ENCODE results near the gene GRK6.
"Not testable (repeated sequence)": the region's sequence is repeated elsewhere in the genome, so short reads cannot be mapped to it uniquely, and the experiment has no call there.

GRK6 gene

DNA sequence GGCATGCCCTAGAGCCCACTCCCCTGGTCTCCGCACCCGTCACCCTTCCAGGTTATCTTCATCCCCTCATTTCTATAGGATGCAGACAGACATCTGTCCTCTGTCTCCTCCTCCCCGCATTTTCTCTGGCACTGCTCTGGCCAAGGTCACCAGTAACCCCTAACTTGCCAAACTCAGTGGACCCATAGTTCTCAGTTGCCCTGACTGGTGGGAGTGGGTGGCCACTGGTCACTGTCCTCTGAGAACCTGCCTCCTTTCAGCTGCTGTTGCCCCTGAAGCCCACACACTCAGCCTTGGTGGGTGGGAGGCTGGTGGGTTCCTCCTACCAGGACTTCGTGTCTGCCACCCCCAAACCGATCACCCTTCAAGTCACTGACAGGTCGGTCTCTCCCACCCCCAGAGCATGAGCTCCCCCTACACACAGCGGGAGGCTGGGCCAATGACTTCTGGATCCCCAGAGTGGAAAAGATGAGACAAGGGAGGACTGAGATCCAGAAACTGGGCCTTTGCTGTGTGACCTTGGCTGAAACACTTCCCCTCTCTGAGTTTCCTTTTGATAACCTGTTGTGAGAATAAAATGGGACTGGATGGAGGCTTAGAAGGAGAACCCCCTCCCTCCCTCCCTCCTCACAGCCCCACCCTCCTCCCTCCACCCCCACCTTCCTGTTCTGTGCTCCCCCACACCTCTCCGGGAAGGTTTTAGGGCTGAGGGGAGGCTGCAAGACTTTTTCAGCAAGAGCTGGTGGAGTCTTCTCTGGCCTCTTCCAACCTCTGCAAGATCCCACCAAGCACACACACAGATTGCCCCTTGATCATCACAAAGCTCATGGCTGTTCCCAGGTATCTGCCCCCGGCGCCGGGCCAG, 49.3 kb downstream of the GRK6 start:
- no peak for DNase-seq (ENCODE audit: low read depth, low spot score)
- no peak overlapping the region for H3K4me3 ChIP-seq (ENCODE audit: low read length)

DNA sequence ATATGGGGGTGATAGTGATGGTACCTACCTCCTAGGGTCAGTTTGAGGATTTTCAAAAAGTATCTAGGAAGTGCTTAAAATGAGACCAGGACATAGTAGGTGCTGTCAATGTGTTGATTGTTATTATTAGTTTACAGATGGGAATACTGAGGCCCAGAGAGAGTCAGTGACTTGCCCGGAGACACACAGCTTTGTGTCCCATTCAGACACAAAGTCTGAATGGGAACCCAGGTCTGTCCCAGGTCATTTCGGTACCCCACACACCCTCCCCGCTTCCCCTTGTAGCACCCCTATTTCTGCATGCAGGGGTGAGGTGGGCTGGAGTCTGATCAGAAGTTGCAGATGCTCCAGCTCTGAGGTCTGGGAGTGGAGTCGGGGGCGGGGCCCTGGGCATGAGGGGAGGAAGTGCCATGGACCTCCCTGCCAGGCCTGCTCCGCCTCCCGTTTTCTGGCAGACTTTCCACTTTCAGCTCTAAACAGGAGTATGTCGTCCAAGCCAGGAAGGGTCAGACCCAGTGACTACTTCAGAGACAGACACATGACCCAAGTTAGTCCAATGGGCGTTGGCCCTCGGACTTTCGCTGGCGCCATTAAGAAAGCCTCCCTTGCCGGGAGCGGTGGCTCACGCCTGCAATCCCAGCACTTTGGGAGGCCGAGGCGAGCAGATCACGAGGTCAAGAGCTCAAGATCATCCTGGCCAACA, 50.2 kb downstream of the GRK6 start:
- no peak for DNase-seq (ENCODE audit: low read depth, low spot score)
- H3K4me3 ChIP-seq (ENCODE audit: low read length) = no peak overlapping the region

DNA sequence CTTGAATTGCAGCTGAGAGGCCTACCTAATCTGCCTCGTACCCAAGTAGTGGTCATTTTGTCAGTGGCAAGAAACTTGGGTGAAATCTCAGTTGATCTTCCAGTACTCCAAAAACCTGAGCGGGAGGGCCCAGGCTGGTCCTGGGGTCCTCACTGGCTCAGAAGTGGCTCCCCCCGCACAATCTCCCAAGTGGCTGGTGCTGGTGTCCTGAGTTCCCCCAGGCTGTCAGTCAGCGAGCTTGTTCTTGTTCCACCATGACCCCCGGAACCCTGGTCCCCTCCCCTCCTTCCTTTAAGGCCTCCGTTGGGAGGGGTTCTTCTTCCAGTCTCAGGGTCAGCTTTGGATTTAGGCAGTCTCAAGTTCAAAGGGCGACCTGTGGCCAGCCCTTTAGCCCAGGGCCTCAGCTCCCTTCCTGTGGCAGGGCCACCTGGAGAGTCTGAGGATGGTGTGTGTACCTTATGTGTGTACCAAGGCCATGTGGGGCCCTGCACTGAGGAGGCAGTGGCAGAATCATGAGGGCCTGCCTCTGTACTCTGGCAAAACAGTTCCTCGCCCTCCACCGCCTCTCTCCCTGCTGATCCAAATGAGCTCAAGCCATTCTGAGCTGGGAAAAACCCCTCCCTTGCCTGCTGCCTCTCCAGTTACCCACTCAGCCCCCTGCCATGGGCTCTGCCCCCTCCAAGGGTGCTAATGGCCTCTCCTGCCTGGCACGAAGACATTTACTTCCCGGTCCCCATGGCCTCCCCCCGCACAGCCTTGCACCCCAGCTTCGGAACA, 51.4 kb downstream of the GRK6 start:
- no peak for DNase-seq (ENCODE audit: low read depth, low spot score)
- H3K4me3 ChIP-seq (ENCODE audit: low read length) = no peak overlapping the region

DNA sequence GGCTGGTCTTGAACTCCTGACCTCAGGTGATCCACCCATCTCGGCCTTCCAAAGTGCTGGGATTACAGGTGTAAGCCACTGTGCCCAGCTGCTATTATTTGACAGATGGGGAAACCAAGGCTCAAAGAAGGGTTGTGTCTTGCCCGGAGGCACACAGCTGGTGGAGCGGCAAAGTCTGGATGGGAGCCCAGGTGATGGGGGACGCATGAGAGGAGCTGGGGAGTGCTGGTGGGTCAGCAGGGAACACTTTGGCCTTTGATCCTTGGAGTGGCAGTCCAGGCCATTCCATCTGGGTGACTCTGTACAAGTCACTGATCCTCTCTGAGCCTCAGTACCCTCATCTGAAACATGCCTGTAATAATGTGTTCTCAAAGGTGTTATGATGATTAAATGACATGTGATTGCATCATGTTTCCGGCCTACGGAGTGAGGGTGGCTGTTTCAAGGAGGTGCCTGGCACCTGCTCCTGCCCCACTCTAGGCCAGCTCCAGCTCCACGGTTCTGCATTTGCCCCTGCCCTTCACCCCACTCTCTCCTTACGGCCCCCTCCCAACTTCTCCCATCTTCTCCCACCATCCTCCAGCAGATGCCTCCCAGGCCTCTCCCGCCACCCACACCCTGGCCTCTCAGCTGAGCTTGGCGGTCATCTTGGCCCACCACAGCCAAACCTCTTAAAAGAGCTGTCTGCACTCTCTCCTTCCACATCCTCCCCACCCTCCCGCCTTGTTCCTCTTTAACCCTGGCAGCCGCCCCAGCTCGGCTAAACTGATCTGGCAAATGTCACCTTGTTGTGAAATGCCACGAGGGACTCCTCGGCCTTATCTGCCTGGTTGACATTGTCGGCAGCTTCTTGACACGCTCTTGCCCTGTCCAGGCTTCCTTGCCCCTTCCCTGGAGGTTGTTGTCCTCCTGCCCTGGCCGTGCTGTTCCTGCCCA, 52.5 kb downstream of the GRK6 start:
- DNase-seq (ENCODE audit: low read depth, low spot score) = peak; percentile 42
- no peak overlapping the region for H3K4me3 ChIP-seq (ENCODE audit: low read length)

DNA sequence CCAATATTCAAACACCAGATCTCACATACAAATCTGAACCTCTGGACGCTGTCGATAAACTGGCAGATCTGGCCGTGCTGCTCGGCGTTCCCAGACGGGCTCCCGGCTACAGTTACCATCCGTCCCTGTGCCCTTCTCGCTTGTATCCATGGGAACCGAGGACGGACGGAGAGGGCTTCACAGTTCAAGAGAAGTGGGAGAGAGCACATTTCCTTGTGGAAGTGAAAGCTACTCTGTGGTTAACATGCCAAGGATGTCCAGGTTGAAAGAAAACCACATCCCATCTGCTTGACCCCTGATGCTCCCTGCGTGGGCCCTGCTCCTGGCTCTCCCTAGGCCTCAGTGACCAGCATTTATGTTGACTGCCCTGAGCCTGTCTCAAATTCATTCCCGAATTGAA, 53.3 kb downstream of the GRK6 start:
- H3K4me3 ChIP-seq (ENCODE audit: low read length) = no peak overlapping the region
- DNase-seq (ENCODE audit: low read depth, low spot score) = no peak

DNA sequence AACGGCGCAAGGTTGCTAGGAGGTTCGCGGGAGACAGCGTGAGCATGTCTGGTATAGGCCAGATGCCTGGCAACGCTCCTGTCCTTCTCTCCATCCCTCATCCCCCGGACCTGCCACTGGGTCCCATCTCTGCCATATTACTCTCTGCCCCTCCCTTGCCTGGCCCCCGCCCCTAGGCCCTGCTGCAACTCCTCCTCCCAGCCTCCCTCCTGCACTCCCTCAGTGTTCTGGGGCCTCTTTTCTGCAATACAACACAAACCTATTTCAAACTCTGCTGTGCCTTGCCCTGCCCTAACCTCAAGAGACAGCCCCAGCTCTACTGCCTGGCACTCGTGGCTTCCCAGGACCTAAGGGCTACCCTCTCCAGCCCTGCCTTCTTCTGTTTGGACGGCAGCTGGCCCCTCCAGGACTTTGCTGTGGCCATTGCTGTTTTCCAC, 55.9 kb downstream of the GRK6 start:
- H3K4me3 ChIP-seq (ENCODE audit: low read length) = no peak overlapping the region
- DNase-seq (ENCODE audit: low read depth, low spot score) = no peak

DNA sequence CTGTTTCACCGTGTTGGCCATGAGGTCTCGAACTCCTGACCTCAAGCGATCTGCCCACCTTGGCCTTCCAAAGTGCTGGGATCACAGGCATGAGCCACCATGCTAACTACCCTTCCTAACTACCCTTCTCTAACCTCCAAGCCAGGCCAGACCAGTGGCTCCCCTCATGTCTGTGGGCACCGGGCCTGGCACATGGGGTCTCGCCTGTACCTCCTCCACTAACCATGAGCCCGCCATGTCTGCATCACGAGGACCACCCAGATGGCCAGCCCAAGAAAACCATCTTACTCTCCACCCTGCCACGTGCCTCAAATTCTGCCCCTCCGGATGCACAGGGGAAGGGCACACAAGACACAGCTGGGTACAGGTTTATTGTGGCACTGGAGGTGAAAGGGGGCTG, 56.6 kb downstream of the GRK6 start:
- no peak for DNase-seq (ENCODE audit: low read depth, low spot score)
- H3K4me3 ChIP-seq (ENCODE audit: low read length) = no peak overlapping the region

DNA sequence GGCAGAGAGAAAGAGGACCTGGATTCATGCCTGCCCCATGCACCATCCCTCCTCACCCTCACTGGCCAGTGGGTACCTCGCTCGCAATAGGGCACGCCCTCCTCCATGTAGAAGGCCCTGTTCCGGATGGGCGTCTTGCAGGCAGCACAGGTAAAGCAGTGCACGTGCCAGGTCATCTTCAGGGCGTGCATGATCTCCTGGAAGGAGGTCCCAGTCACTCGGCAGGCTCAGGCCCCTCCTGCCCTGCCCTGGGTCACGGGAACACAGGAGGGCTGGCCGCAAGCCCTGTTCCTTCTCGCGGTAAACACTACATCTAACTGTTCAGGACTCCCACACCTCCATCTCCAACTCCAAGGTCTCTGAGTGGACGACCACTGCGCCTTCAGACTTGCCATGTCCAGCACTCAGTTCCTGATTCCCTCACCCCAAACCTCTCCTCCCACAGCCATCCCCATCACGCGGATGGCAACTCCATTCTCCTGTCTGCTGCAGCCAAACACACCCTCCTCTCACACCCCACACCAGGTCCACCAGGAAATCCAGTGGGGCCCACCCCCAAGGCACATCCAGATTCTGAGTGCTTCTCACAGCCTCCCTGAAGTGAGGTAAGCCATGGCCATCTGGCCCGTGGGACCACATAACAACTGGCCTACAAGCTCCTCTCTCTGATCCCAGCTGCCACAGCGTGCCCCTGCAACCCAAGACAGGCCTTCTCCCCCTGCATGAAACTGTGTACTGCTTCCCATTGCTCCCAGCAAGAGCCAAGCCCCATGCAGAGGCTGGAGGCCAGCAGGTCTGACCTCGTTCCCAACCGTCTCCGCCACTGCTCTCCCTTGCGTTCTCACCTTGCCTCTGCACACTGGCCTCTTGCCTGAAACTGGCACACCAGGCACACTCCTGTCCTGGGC, 57.8 kb downstream of the GRK6 start:
- DNase-seq (ENCODE audit: low read depth, low spot score) = no peak
- no peak overlapping the region for H3K4me3 ChIP-seq (ENCODE audit: low read length)

DNA sequence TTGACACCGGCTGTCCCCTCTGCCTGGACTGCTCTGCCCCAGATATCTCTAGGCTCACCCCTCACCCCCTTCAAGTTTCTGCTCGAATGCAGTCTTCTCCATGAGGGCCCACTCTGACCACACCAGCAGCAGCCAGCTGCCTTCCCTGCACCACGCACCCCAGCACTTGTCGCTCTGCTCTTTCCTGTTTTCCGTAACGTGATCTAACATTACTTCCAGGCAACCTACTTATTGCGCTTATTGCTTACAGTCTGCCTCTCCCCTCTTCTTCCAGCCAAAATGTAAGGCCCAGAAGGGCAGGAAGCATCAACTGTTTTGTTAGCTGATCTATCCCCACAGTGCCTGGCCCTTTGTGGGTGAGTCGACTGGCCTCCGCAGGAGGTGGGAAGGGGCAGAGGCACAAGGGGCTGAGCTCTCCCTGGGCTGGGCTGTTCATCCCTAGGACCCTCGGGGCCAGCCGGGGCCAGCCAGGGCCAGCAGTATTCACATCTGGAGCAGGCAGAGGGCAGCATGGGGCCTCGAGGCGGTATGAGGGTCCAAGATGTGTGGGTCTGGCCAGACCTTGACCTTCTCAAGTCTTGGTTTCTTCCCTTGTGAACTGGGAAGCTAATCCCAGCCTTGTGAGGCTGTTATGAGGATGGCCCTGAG, 58.5 kb downstream of the GRK6 start:
- DNase-seq (ENCODE audit: low read depth, low spot score) = no peak
- no peak overlapping the region for H3K4me3 ChIP-seq (ENCODE audit: low read length)

DNA sequence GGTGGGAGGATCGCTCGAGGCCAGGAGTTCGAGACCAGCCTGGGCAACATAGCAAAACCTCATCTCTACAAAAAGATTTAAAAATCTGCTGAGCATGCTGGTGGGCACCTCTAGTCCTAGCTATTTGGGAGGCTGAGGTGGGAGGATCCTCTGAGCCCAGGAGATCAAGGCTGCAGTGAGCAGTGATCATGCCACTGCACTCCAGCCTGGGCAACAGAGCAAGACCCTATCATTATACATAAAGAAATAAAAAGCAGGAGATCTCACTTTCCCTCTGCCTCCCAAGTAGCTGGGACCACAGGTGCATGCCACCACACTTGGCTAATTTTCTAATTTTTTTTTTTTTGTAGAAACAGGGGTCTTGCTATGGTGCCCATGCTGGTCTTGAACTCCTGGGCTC, 59.3 kb downstream of the GRK6 start:
- not testable (repeated sequence) for H3K4me3 ChIP-seq (ENCODE audit: low read length); DNase-seq (ENCODE audit: low read depth, low spot score)

DNA sequence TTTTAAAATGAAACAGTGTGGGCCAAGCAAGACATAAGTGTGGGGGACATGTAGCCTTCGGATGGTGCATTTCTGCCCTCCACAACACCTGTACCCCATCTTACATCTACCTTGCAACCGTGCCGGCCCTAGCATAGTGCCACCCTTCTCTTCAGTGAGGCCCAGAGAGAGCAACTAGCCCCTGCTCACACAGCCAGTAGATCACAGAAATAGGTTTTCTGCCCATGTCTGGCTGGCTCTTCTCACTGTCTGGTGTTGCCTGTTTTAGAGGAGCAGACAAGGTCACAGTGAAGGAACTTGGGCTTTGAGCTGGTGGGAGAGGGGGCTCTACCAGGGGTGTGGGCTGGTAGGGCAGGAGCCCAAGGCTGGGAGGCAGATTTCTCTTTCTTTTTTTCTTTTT, 59.8 kb downstream of the GRK6 start:
- H3K4me3 ChIP-seq (ENCODE audit: low read length) = no peak overlapping the region
- no peak for DNase-seq (ENCODE audit: low read depth, low spot score)

DNA sequence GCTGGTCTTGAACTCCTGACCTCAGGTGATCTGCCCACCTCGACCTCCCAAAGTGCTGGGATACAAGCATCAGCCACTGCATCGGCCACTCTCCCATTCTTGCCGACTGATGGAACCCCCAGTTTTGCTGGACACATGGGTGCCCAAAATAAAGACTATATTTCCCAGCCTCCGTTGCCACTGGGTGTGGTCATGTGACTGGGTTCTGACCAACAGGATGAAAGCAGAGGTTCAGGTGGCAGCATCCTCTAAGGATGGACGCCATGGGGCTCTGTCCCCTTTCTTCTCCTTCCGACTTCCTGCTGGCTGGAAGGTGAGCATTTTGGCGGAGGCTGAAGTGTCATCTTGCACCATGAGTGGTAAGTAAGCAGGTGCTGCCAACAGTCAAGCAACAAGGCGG, 60.7 kb downstream of the GRK6 start:
- no peak for DNase-seq (ENCODE audit: low read depth, low spot score)
- H3K4me3 ChIP-seq (ENCODE audit: low read length) = no peak overlapping the region

DNA sequence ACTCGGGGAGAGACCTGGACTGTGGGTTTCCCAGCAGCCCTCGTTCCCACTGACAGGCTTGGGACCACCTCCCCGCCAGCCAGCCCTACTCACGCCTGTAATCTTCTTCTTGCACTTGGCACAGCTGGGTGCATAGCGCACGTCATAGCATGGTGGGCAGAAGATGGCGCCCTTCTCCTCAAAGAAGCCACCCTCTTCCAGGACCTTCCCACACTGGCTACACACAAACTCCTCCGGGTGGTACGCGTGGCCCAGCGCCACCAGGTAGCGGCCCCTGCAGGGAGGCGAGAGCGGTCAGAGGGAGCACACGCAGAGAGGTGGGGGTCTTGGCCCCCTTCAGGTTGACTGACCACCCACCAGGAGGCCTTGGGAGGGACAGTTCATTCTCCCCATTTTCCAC, 61.5 kb downstream of the GRK6 start:
- no peak overlapping the region for H3K4me3 ChIP-seq (ENCODE audit: low read length)
- DNase-seq (ENCODE audit: low read depth, low spot score) = no peak

DNA sequence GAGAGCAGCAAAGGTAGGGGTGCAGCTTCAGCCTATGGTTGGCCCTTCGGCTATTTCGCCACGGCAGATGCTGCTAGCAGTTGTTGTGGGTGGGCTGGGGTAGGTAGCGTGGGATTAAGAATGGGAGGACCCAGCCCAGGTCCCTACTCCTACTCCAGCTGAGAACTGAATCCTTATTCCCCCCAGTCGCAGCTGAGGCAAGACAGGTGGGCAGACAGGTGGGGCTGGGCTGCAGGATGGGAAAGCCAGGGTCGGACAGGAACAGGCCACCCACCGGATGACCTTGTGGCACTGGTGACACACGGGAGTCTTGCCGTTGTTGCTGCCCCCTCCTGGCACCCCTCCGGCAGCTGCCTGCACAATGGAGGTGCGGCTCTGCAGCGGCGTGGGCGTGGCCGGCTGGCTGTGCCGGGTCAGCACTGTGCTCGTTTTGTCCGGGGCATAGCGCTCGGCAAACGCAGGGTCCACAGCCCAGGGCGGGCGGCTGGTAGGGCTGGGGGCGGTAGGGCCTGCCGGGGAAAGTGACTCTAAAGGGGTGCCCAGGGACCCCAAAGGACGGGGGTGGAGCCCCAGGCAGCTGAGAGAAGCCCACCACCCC, 62.7 kb downstream of the GRK6 start:
- no peak for DNase-seq (ENCODE audit: low read depth, low spot score)
- H3K4me3 ChIP-seq (ENCODE audit: low read length) = no peak overlapping the region

DNA sequence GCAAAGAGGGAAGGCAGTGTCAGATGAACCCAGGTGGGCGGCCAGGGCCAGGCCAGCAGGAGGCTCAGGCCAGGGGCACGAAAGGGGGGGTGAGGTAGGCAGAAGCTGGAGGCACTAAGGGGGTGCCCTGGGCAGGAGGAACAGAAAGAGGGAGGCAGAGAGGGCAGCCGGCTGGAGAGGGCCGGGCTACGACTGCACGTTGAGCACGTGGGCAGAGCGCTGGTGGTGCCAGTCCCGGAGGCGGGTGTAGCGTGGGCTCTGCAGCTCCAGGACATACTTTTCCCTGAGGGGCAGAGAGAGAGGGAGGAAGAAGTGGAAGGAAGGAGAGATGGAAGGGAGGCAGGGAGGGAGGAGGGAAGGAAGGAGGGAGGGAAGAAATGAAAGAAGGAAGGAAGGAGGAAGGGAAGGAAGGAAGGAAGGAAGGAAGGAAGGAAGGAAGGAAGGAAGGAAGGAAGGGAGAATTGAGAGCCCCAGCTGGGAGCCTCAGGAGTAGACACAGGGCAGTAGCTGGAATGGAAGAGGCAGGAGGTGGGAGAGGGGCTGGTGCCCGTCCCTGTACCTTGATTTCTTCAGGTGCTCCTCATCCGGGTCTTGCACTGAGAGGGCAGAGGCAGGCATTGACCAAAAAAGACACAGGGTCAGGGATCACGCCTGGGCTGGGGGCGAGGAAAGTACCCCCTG, 64.0 kb downstream of the GRK6 start:
- H3K4me3 ChIP-seq (ENCODE audit: low read length) = no peak overlapping the region
- DNase-seq (ENCODE audit: low read depth, low spot score) = no peak

DNA sequence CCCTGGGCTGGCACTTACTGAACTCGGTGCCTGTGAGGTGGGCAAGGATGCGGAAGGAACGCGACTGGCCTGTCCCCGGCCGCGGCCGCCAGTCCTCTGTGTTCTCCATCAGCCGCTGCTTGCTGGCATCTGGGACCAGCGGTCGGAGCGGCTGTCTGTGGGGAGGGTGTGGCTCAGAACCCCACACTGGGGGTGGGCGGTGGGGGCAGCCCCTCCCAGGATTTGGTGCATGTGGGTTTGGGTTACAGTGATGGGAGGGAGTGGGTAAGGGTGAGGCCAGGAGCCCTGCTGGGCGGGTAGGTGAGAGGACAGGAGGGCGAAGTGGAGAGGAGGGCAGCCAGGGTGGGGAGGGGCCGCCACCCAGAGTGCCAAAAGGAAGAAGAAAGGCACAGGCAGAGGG, 64.5 kb downstream of the GRK6 start:
- H3K4me3 ChIP-seq (ENCODE audit: low read length) = no peak overlapping the region
- no peak for DNase-seq (ENCODE audit: low read depth, low spot score)
